Right lobe of liver (tissue), 6 donors: Measurements from ENCODE around the gene ELL. TPM values are rescaled to one million over a fixed set of nuclear protein-coding genes. Genes with fewer than 3 reads are reported as not detected.
A peak's percentile ranks its signal among the peaks of the same experiment; 100 is the strongest.

Experiments used
- ATAC-seq, 4 donors: fragments of 200-7000 bp; cut with Tn5 transposase; one replicate each; pipeline ENCODE4 v1.9.1; 2020; ENCODE audit warnings: mild to moderate bottlenecking in 4 of 4, moderate library complexity in 4 of 4
- DNase-seq, 3 donors: peaks; one replicate each; pipeline ENCODE4 v3.0.0-alpha.2; 2020
- H3K27ac ChIP-seq, 3 donors: fragments of 200-600 bp; one replicate each; pipeline ENCODE4 v1.8.0; 2022
- H3K27me3 ChIP-seq, 2 donors: fragments of 200-600 bp; one replicate each; pipeline ENCODE4 v1.8.0; 2022
- H3K36me3 ChIP-seq, 4 donors: fragments of 200-600 bp; sonication (generic) in 1 of 4; one replicate each; pipeline versions ENCODE4 v1.5.1 to v1.8.0; 2017 to 2022; ENCODE audit warnings: control low read depth in 1 of 4
- H3K4me1 ChIP-seq, 4 donors: fragments of 200-600 bp; sonication (generic) in 1 of 4; one replicate each; pipeline versions ENCODE4 v1.5.1 to v1.8.0; 2017 to 2022; ENCODE audit warnings: control low read depth in 1 of 4
- H3K4me3 ChIP-seq, 3 donors: fragments of 200-600 bp; one replicate each; pipeline ENCODE4 v1.8.0; 2022
- H3K9me3 ChIP-seq, 4 donors: fragments of 200-600 bp; sonication (generic) in 1 of 4; one replicate each; pipeline versions ENCODE4 v1.5.1 to v1.8.0; 2017 to 2022; ENCODE audit warnings: control low read depth in 1 of 4
- POLR2A ChIP-seq: fragments of 450-650 bp; IDR thresholded peaks from one replicate; pipeline ENCODE4 v1.6.1; 2017; ENCODE audit warnings: antibody characterized with exemption, mild to moderate bottlenecking
- WGBS: methylation state at CpG from one replicate; pipeline ENCODE4 v1.1.6; 2018; ENCODE audit warnings: low coverage, low lambda C conversion rate; ENCODE audit not compliant: insufficient coverage; ENCODE audit errors: missing lambda C conversion rate; 5-methylcytosine and 5-hydroxymethylcytosine counted together
- intact Hi-C, 2 donors: fragments of 100-400 bp; cut with DNase I; formaldehyde crosslinking; loops; one replicate each; pipeline versions ENCODE4 v1.11.2 to v1.14.1; 2022
- total RNA-seq, 6 experiments: library from RNA; depleted of rRNA in 2 of 6; stranded (reverse); fragments of >200 nt in 2 of 6; fragmentation: NEBNext Ultra II Directional in 3 of 6; extraction: Animal tissue kit (Norgen Biotek cat#: 25700) in 3 of 6; gene quantifications; one replicate each; pipeline versions ENCODE4 v1.1.0 to v1.2.4, GENCODE V29; 2016 to 2023
- TF ChIP-seq, protein P1 (sequence below), 4 donors: fragments of 200-600 bp in 3 of 4; fragments of 450-650 bp in 1 of 4; IDR thresholded peaks; one replicate each; pipeline versions ENCODE4 v1.5.1 to v1.8.0; 2016 to 2022; ENCODE audit warnings: antibody characterized with exemption in 4 of 4, mild to moderate bottlenecking in 2 of 4
- donor health status: DM: no; HTN: yes; CAD: no.
- donor health status: DM: no; HTN: no; CAD: no.
- donor health status: DM: no; HTN: no; CAD: no.
- donor health status: DM: no; HTN: yes; CAD: no.
- donor health status: DM: no; HTN: yes; CAD: no.

Gene ELL
- total RNA-seq, 6 experiments from 2014 or later, result 5.3 to 11.9 (median 8.6) TPM

DNA sequence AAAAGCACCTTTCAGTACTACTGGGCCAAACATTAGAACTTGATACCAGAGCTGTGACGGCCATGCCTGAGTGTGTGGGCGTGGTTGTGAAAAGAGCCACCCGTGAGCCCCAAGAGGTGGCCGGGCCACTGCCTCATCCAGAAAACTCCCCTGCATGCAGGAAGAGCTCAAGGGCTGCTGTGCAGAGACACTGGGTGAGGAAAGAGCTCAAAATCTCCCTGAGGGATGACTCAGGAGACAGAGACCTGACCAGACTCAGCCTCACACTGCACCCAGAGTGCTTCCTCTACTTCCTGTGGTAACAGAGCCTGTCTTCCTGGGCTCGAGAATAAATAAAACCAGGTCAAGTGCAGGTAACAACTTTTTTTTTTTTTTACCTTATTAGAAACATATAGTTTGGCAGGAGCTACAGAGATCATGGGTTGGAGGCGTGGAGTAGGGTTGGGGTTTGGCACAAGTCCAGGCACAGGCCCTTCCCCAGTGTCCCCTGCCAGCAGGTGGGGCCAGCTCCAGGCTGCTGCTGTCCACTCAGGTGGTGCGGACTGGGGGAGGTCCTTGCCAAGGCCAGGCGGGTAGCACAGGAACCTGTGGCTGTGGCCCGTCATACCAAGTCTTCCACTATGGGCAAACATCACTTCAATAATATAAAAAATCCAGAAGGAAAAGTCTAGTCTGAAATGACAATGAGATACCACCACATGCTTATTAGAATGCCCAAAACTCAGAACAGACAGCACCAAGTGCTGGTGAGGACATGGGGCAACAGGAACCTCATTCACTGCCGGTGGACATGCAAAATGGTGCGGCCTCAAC is 25.5 kb downstream of the ELL start:
- peak; percentile 48 to 80 (median 70) for ATAC-seq
- Histone ChIP-seq H3K9me3 (no peaks in the 10 kb centered on the region), H3K4me3 (no peak overlapping the region), H3K27me3 (no peaks in the 10 kb centered on the region), H3K4me1 (peaks cover 0 to 60% (median 31%) of the 10 kb centered on the region in 4 donors), H3K36me3 (no peaks in the 10 kb centered on the region), H3K27ac (peak overlapping the region; percentile 3 to 49 (median 4))
- DNase-seq, result peak; percentile 76 to 90 (median 87)
- intact Hi-C loops, result no loop called here
- no peak for TF ChIP-seq POLR2A
- TF ChIP-seq, protein P1, sequence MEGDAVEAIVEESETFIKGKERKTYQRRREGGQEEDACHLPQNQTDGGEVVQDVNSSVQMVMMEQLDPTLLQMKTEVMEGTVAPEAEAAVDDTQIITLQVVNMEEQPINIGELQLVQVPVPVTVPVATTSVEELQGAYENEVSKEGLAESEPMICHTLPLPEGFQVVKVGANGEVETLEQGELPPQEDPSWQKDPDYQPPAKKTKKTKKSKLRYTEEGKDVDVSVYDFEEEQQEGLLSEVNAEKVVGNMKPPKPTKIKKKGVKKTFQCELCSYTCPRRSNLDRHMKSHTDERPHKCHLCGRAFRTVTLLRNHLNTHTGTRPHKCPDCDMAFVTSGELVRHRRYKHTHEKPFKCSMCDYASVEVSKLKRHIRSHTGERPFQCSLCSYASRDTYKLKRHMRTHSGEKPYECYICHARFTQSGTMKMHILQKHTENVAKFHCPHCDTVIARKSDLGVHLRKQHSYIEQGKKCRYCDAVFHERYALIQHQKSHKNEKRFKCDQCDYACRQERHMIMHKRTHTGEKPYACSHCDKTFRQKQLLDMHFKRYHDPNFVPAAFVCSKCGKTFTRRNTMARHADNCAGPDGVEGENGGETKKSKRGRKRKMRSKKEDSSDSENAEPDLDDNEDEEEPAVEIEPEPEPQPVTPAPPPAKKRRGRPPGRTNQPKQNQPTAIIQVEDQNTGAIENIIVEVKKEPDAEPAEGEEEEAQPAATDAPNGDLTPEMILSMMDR (IDR thresholded peaks at IDR 0.05), result peak in 2 of 4 donors; percentile 30 to 32
- 29% methylated on average over 3 of the region's 11 CpGs for WGBS

DNA sequence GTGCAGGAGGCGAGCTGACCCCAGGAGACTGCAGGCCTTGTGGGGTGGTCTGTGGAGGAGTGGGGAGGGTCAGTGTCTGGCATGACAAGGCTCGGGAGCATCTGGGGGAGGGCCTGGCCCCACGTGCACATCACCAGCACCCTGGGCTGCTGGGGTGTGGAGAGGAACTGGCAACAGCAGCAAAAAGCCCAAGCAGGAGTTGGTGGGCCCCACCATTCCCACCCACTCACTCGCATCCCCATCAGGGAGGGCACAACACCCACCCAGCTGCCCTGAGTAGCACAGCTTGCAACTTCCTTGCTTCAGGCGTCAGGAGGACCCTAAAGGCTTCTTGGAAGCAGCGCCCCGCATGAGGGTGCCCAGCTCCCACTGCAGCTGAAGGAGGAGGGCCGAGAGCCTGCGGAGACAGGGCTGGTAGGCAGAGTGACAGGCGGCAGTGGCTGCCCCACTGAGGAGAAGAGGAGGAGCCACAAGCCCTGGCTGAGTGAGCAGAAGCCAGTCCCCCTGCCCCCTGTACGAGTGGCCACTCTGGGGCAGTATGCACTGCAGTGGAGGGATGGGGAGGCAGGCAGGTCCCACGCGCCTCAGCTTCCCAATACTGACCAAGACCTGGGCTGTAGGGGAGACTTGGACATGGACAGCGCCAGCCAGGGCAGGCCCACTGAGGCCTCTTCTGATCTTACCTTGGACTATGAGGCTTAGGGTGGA is 26.5 kb downstream of the ELL start:
- intact Hi-C loops, result no loop called here
- H3K4me3 ChIP-seq, result no peak overlapping the region
- DNase-seq (no peak), ATAC-seq (no peak)
- H3K9me3 ChIP-seq, result no peaks in the 10 kb centered on the region
- peaks cover 0 to 50% (median 23%) of the 10 kb centered on the region in 4 donors for H3K4me1 ChIP-seq
- TF ChIP-seq, protein P1 (IDR thresholded peaks at IDR 0.05), result no peak
- no peak for TF ChIP-seq POLR2A
- 80% methylated on average over 1 of the region's 14 CpGs for WGBS
- no peaks in the 10 kb centered on the region for H3K36me3 ChIP-seq
- H3K27me3 ChIP-seq, result no peaks in the 10 kb centered on the region
- peak overlapping the region in 2 of 3 donors; percentile 4 to 49 for H3K27ac ChIP-seq

DNA sequence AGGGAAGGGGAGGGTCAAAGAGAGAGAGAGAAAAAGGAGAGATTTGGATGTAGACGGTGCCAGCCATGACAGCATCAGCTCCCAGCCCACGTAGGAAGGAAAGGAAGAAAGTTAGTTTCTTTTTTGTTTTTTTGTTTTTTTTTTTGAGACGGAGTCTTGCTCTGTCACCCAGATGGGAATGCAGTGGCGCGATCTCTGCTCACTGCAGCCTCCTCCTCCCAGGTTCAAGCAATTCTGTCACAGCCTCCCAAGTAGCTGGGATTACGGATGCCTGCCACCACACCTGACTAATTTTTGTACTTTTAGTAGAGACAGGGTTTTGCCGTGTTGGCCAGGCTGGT is 27.6 kb downstream of the ELL start:
- DNase-seq (no peak), ATAC-seq (no peak)
- intact Hi-C loops, result no loop called here
- H3K4me1 ChIP-seq, result peaks cover 0 to 43% (median 18%) of the 10 kb centered on the region in 4 donors
- 64% methylated on average over 7 of the region's 7 CpGs for WGBS
- no peak overlapping the region for H3K4me3 ChIP-seq
- no peak for TF ChIP-seq POLR2A
- TF ChIP-seq, protein P1 (IDR thresholded peaks at IDR 0.05), result no peak
- no peak overlapping the region for H3K27ac ChIP-seq
- H3K36me3 ChIP-seq, result no peaks in the 10 kb centered on the region
- H3K27me3 ChIP-seq, result no peaks in the 10 kb centered on the region
- H3K9me3 ChIP-seq, result no peaks in the 10 kb centered on the region

DNA sequence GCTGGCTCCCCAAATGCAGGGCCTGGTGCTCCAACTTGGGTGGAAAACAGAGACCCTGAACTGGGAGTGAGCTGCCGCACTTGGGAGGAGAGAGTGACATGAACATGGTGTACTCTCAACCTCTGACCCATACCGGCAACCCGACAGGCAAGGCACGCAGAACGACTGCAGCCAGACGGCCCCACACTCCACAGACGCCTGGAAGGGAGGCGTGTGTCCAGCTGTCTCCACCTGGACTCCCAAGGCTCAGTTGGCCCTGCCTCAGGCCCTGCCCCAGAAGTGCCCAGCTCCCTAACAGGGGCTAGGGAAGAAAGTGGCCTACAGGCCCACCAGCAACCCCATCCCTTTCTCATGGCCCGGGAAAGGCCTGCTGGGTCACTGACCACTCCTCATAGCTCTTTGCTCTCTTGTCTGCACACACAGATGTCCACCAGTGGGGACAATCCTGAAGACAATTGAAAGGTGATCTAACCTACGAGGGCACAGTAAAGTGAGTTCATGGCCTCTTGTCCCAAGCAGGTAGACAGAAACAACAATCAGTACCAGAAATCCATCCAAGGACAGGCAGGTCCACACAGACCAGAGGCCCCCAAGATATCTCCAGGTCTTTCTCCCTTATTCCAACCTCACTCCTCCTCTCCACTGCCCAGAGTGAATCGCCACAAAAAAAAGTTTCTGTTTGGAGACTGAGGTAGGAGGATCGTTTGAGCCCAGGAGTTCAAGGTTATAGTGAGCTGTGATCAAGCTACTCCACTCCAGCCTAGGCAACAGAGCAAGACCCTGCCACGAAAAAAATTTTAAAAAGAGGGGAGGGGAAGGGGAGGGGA is 28.2 kb downstream of the ELL start:
- H3K27me3 ChIP-seq, result no peaks in the 10 kb centered on the region
- peaks cover 0 to 43% (median 18%) of the 10 kb centered on the region in 4 donors for H3K4me1 ChIP-seq
- H3K36me3 ChIP-seq, result no peaks in the 10 kb centered on the region
- no peaks in the 10 kb centered on the region for H3K9me3 ChIP-seq
- ATAC-seq (peak in 2 of 4 donors; percentile 2 to 30), DNase-seq (no peak)
- H3K4me3 ChIP-seq, result no peak overlapping the region
- intact Hi-C loops, result no loop called here
- peak overlapping the region in 1 of 3 donors; percentile 49 for H3K27ac ChIP-seq
- 53% methylated on average over 3 of the region's 13 CpGs for WGBS
- TF ChIP-seq, protein P1 (IDR thresholded peaks at IDR 0.05), result no peak
- TF ChIP-seq POLR2A, result no peak
